GM10266 (cell line): ENCODE data around the gene SEZ6.

Experiments
- DNase-seq: peaks from one replicate; pipeline ENCODE4 v3.0.0; 2012; ENCODE audit errors: extremely low spot score
- CTCF ChIP-seq: IDR thresholded peaks from 2 replicates; pipeline ENCODE4 v1.5.1; 2012; ENCODE audit warnings: mild to moderate bottlenecking, low read depth; ENCODE audit not compliant: control insufficient read depth, insufficient read depth; ENCODE audit errors: missing control alignments

The SEZ6 gene

GRCh38 chr17:29021226-29021625, 15.4 kb upstream of the SEZ6 start:
- DNase-seq = no peak
- TF ChIP-seq CTCF = no peak

GRCh38 chr17:29020576-29020975, 14.7 kb upstream of the SEZ6 start:
- TF ChIP-seq CTCF = no peak
- DNase-seq = no peak

GRCh38 chr17:29019475-29020181, 13.8 kb upstream of the SEZ6 start:
- no peak for TF ChIP-seq CTCF

GRCh38 chr17:29018788-29019474, 13.1 kb upstream of the SEZ6 start:
- no peak for DNase-seq
- TF ChIP-seq CTCF = no peak

More at GRCh38 chr17:29019475-29020181, 13.8 kb upstream of the SEZ6 start:
- no peak for DNase-seq

GRCh38 chr17:29016345-29017210, 10.7 kb upstream of the SEZ6 start:
- no peak for DNase-seq
- no peak for TF ChIP-seq CTCF

- no peak for DNase-seq
- TF ChIP-seq CTCF = no peak
Observed at GRCh38 chr17:29014716-29015115, 8.9 kb upstream of the SEZ6 start.
